Osteoblast (primary cell): ENCODE measurements around the gene HS3ST2. TPM values are rescaled to one million over a fixed set of nuclear protein-coding genes. Genes with fewer than 3 reads are reported as not detected.

ENCODE experiments used
- DNase-seq: peaks from one replicate; pipeline ENCODE4 v3.0.0; 2011; ENCODE audit warnings: low spot score, mixed read lengths; ENCODE audit not compliant: insufficient read length; ENCODE audit errors: missing footprints
- H2AFZ ChIP-seq: 2 replicates; pipeline ENCODE4 v1.6.0; 2011; ENCODE audit warnings: mild to moderate bottlenecking, low read length
- H3K27ac ChIP-seq: 2 replicates; pipeline ENCODE4 v1.5.1; 2011; ENCODE audit warnings: mild to moderate bottlenecking, low read depth, low read length, moderate library complexity
- H3K27me3 ChIP-seq: 2 replicates; pipeline ENCODE4 v1.6.0; 2012; ENCODE audit warnings: mild to moderate bottlenecking, control low read depth, inconsistent platforms, low read length, moderate library complexity; ENCODE audit not compliant: insufficient read depth
- H3K36me3 ChIP-seq: 2 replicates; pipeline ENCODE4 v1.5.1; 2011; ENCODE audit warnings: mild to moderate bottlenecking, low read length, control low read depth, moderate library complexity; ENCODE audit not compliant: insufficient read depth
- H3K4me1 ChIP-seq: 2 replicates; pipeline ENCODE4 v1.5.1; 2011; ENCODE audit warnings: mild to moderate bottlenecking, low read length, control low read depth, moderate library complexity; ENCODE audit not compliant: insufficient read depth
- H3K4me2 ChIP-seq: 2 replicates; pipeline ENCODE4 v1.6.0; 2011; ENCODE audit warnings: mild to moderate bottlenecking, low read length; ENCODE audit not compliant: insufficient read depth
- H3K4me3 ChIP-seq: fragments of 200-600 bp; sonication (generic); 3 replicates; pipeline ENCODE4 v1.5.1; 2012; ENCODE audit warnings: mild to moderate bottlenecking, low read length, inconsistent platforms; ENCODE audit not compliant: insufficient read depth
- H3K79me2 ChIP-seq: 2 replicates; pipeline ENCODE4 v1.6.0; 2012; ENCODE audit warnings: mild to moderate bottlenecking, low read length, control low read depth, inconsistent platforms; ENCODE audit not compliant: insufficient read depth
- H3K9me3 ChIP-seq: 2 replicates; pipeline ENCODE4 v1.5.1; 2011; ENCODE audit warnings: low read depth, low read length, control low read depth
- H4K20me1 ChIP-seq: 2 replicates; pipeline ENCODE4 v1.6.0; 2012; ENCODE audit warnings: mild to moderate bottlenecking, low read length, control low read depth; ENCODE audit not compliant: insufficient read depth
- CTCF ChIP-seq: IDR thresholded peaks from 2 replicates; pipeline ENCODE4 v1.5.1; 2011; ENCODE audit warnings: mild to moderate bottlenecking, low read depth, low read length, moderate library complexity; ENCODE audit errors: extremely low read depth
- total RNA-seq: library from RNA; depleted of rRNA; stranded (reverse); fragments of >200 nt; gene quantifications from 2 replicates; pipeline ENCODE4 v1.2.3, GENCODE V29; 2012

Gene HS3ST2
- total RNA-seq, 1 donor = under 0.01 TPM

GRCh38 chr16:22848451-22848850, 34.5 kb downstream of the HS3ST2 start:
- Histone ChIP-seq H3K4me3 (no peak overlapping the region), H3K36me3 (no peaks in the 10 kb centered on the region), H4K20me1 (no peaks in the 10 kb centered on the region), H3K27ac (no peak overlapping the region), H3K27me3 (no peaks in the 10 kb centered on the region), H3K9me3 (no peaks in the 10 kb centered on the region), H2AFZ (no peak overlapping the region), H3K4me2 (no peak overlapping the region), H3K79me2 (no peaks in the 10 kb centered on the region), H3K4me1 (no peaks in the 10 kb centered on the region)
- no peak for DNase-seq
- TF ChIP-seq CTCF = no peak

- Histone ChIP-seq H3K27ac (no peak overlapping the region), H4K20me1 (no peaks in the 10 kb centered on the region), H3K4me2 (no peak overlapping the region), H3K9me3 (no peaks in the 10 kb centered on the region), H3K36me3 (no peaks in the 10 kb centered on the region), H2AFZ (no peak overlapping the region), H3K4me1 (no peaks in the 10 kb centered on the region), H3K79me2 (no peaks in the 10 kb centered on the region), H3K27me3 (no peaks in the 10 kb centered on the region), H3K4me3 (no peak overlapping the region)
- no peak for TF ChIP-seq CTCF
- DNase-seq = no peak
These were observed 35.6 kb downstream of the HS3ST2 start for GRCh38 chr16:22849517-22849916.

GRCh38 chr16:22855231-22855630, 41.3 kb downstream of the HS3ST2 start:
- Histone ChIP-seq H3K27me3 (no peaks in the 10 kb centered on the region), H3K27ac (no peak overlapping the region), H3K9me3 (no peaks in the 10 kb centered on the region), H2AFZ (no peak overlapping the region), H3K4me1 (no peaks in the 10 kb centered on the region), H3K4me2 (no peak overlapping the region), H3K79me2 (no peaks in the 10 kb centered on the region), H3K4me3 (no peak overlapping the region), H3K36me3 (no peaks in the 10 kb centered on the region), H4K20me1 (no peaks in the 10 kb centered on the region)
- TF ChIP-seq CTCF = no peak
- no peak for DNase-seq

- H3K27me3 ChIP-seq = no peaks in the 10 kb centered on the region
- H3K9me3 ChIP-seq = no peaks in the 10 kb centered on the region
- H3K4me1 ChIP-seq = no peaks in the 10 kb centered on the region
- H2AFZ ChIP-seq = no peak overlapping the region
- H3K27ac ChIP-seq = no peak overlapping the region
- no peak for DNase-seq
- TF ChIP-seq CTCF = no peak
- H3K4me3 ChIP-seq = no peak overlapping the region
- H3K79me2 ChIP-seq = no peaks in the 10 kb centered on the region
- no peaks in the 10 kb centered on the region for H4K20me1 ChIP-seq
- H3K4me2 ChIP-seq = no peak overlapping the region
- no peaks in the 10 kb centered on the region for H3K36me3 ChIP-seq
These were observed 43.5 kb downstream of the HS3ST2 start for GRCh38 chr16:22857296-22858025.
